SKM-1 treated with dmso at 0.1 percent for 144 hours (cell line): ENCODE results near the gene C20orf141.
"Not testable (repeated sequence)": the region's sequence is repeated elsewhere in the genome, so short reads cannot be mapped to it uniquely, and the experiment has no call there.

Experiments
- DNase-seq: peaks from one replicate; lab custom pipeline; 2025; ENCODE audit not compliant: unreplicated experiment; lab: John Stamatoyannopoulos, UW

Gene C20orf141

DNA sequence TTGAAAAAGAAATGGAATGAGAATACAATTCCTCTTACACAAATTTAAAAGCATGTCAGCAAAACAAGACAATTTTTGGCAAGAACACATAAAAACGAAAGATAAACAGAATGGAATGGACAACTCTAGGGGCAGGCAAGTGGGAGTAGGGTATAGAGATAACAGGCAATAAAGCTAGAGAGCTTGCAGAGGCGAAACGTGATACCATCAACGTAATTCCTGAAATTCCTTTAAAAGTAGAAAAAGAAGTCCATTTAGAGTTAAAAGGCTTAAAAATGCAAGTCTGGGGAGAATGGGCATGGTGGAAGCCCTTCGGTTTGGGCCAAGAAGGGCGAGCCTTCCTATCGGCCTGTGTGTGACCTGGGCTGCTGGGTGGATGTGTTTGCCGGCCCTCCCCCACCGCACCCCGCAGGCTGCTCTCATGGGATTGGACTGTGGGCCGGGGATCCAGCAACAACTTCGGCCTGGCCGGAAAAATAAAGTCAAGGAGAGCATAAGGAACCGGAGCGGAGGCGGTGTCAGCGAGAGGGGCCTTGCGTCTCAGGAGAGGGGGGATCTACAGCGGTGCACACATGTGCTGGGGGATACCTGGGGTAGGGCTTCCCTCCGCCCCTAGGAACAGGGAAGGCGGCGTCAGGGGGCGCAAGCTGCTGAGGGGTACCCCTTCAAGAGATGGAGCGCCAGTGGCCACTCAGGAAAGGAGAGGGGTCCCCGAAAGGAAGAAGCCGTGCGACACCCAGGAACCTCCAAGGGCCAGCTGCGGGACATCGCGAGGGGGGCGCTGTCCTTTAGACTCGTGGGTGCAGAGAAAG is 5.5 kb downstream of the C20orf141 start:
- no peak for DNase-seq

DNA sequence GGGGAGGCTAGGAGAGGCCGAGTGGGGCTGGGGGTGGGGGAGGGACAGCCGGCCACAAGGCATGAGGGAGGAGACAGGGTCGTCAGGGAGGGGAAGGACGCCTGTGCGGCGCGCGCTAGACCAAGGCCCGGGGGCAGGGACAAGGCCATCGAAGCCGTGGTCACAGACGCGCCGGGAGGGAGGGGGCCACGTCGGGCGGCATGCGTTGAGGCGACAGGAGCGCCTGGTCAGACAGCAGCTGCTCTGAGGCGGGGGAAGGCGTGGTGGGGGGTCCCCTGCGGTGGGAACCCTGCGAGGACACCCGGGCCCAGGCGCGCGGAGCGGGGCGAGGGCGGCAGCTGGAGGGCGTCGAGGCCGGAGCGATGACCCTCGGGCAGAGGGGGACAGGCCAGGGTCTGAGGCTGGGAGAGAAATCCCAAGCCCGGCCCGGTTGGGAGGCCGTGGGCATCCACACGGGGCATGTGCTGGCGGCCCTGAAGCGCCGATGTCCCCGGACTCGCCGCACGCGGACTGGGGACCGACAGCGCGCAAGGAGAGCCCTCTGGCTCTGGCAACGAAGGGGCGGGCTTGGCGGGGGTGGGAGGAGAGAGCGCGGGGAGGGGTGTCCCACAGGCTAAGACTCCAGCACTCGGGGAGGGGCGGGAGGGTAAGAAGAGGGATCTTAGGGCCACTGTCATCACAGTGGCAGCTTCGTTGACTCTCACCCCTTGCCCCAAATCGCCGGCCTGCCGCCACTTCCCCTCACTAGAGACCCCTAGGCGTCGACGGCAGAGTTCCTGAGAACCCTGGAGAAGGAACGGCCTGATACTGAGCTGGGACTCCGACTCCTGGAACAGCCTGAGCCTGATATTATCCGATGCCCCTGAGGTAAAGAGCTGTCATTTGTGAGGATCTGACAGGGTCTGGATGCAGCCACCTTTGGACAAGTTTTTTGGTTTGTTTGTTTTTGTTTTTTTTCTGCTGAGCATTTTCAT is 6.4 kb downstream of the C20orf141 start:
- DNase-seq, result no peak

DNA sequence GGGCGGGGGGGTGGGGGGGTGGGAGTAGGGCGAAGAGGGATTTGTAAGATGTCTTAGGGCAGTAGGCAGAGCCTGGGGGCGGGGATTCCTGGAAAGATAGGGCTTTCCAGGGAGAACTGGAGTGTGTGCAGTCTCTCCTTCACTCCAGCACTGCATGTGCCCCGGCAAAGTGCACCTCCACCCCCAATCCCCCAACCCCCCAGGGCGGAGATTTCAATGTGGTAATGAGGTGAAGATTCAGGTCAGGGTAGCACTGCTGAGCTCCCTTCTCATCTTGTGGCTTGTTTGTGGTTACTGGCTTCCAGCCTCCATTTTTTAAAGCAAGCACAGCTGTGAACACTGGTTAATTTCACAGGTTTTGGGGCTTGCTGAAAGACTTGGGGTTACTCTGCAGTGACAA is 7.3 kb downstream of the C20orf141 start:
- no peak for DNase-seq

DNA sequence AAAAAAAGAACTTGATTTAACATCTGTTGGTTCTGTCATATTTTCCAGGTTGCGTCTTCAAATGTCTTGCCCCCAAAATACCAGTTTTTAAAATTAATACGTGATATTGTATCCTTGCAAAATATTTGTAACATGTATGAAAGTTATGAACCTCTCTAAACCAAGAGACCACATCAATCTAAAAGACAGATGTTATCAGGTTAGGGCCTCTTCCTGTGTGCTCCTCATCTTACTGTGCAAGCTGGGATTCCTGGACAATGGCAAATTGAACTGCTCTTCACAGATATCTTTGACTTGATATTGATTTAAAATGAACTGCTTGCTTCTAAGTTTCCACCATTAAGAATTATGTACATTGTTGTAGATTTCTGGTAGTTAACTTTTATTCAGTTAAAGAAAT is 11.0 kb downstream of the C20orf141 start:
- no peak for DNase-seq

DNA sequence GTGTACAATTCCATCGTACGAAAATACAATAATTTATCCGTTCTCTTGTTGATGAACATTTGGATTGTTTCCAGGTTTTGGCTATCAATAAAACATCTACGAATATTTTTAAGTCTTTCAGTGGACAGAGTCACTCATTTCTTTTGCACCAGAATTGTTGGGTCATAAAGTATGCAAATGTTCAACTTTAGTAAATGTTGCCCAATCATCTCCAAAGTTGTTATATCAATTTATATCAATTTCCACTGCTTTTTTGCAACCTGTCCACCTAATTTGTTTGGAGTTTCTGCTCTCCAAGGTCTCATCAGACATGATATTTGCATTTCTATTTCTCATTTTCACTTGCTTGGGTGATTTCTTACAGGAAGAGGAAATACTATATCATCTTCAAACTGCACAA is 11.9 kb downstream of the C20orf141 start:
- no peak for DNase-seq

DNA sequence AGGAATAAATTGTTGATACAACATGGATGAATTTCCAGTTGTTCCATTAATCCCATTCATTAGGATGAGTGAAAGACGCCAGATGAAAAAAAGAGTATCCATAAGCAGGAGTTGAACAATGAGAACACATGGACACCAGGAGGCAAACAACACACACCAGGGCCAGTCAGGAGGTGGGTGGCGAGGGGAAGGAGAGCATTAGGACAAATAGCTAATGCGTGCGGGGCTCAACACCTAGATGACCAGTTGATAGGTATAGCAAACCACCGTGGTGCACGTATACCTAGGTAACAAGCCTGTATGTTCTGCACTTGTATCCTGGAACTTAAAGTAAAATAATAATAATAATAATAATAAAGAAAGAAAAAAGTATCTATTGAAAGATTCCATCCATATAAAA is 14.6 kb downstream of the C20orf141 start:
- DNase-seq, result no peak

DNA sequence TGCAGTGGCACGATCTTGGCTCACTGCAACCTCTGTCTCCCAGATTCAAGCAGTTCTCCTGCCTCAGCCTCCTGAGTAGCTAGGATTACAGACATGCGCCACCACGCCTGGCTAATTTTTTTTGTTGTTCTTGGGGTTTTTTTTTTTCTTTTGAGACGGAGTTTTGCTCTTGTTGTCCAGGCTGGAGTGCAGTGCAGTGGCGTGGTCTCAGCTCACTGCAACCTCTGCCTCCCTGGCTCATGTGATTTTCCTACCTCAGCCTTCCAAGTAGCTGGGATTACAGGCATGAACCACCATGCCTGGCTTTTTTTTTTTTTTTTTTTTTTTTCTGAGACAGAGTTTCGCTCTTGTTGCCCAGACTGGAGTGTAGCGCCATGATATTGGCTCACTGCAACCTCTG is 16.4 kb downstream of the C20orf141 start:
- not testable (repeated sequence) for DNase-seq

DNA sequence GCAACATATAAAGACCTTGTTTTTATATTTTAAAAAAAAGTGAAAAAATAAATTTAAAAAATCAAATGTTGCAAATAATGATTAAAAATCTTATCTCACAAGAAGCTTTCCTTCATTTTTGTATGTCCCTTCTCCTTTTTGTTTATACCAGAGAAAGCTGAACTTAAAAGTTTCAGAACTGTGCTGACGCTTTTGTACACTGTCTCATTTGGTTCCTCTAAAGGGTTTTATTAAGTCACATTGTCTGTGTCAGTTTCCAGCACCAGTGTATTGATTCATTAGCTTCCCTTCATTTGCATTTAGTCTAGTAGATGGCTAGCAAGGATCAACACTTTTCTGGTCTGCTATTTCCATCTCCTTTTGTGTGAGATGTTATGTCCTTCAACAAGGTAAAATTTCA is 19.0 kb downstream of the C20orf141 start:
- DNase-seq, result no peak

DNA sequence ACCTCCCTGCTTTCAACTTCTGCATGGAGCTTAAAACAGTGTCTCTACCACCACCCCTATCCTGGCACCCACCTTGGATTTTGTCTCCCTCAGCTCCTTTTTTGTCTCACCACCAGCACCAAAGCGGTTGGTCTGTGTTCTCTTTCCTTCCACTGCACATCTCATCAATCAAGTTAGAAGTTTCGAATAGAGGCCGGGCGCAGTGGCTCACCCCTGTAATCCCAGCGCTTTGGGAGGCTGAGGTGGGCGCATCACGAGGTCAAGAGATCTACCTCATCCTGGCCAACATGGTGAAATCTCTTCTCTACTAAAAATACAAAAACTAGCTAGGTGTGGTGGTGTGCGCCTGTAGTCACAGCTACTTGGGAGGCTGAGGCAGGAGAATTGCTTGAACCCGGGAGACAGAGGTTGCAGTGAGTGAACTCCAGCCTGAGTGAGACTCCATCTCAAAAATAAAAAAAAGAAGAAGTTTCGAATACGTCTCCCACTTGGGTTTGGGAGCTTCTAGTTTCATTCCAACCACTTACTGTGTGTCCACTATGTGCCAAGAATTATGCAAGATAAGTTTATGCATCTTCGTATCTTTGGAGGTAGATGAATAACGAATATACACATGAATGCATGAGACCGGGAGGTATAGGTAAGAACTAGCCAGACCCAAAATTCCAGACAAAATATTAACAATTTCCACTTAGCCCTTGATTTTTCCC is 19.8 kb downstream of the C20orf141 start:
- no peak for DNase-seq

DNA sequence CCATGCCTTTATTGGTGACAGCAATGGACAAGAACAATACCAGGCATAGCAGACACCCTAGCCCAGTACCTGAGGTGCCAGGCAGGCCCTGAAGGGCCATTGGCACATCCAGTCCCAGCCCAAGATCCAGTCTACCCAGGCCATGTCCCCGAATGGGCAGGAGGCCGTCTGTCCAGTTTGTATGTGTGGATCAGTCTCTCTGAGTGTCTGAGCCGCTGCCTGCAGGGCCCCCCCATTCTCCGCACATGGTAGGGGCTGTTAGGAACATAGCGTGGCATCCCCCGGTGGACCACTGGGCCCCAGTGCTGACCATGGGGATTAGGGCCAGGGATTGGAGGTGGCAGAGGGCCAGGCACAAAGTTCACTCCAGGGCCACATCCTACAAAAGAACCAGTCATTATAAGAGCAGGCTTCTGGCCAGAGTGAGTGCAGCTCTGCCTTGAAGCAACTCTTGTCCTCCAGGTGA is 20.6 kb downstream of the C20orf141 start:
- DNase-seq, result no peak

DNA sequence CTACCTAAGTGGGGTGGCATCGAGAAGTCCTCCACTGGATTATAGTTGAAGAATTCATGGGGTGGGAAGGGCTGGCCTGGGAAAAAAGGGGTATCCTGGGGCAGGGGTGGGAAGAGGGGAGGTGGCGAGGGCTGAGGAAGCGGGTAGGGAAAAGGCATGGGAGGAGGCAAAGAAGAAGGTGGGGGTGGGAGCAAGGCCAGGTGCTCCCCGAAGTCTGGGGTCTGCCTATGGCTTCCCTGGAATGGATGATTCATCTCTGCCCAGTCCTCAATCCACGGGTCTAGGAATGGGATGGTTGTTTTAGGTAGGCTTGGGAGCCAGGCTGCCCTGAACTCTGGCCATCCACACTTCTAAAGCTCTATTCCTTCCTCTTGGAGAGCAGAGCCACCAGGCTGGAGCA is 21.2 kb downstream of the C20orf141 start:
- no peak for DNase-seq

DNA sequence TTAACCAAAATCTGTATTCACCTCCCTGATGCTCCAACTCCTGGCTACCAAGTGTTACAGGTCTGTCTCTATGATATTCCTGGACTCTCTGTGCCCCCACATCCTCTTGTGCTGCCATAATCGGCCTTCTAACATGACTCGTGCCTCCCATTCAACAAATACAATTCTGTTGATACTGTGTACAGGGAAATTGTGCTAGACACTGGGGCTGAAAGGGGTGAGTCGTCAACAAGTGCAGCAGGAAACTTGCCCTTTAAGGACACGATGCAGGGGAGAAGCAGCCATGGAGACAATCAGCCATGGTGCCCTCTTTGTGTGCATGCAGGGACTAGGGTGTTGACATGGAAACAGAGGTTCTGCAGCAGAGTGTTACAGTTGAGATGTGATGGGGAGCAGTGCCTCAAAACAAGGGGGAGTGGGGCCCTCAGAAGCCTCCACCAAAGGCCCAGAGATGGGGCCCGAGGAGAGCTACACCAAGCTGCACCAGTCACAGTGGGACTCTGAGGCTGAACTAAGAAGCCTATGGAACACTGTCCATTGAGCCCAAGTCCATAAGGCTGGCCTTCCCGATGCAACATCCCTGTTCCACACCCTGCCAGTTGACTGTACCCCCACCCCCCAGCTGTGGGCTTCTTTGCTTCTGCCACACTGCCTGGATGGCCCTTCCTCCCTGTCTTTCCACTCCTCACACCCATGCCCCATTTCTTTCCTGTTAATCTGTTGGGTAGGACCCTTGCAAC is 22.6 kb downstream of the C20orf141 start:
- no peak for DNase-seq

DNA sequence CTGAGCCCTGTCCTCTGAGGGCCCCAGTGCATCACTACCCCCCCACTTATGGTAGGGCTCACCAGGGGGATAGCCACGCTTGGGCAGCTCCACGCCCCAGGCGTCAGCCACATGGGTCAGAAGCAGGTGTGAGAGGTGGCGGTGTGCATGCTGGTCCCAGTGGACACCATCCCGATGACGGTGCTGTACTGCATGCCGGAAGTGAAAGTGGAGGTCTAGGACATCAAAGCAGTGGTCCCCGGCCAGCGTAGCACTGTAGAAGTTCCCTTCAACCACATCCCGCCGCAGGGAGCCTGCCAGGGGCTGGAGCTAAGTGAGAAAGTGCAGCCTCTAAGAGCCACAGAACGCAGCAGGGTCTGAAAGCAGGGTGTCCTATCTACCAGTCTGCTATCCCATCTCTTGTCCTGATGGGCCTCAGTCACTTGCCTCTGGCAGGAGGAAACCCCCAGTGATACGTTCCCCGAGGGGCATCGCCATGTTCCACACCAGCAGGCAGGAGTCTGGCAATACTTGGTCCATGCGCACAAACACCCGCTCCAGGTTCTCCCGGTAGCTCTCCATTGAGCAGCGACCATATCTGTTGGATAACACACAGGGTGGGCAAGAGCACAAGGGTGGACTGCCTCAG is 23.5 kb downstream of the C20orf141 start:
- DNase-seq, result no peak

DNA sequence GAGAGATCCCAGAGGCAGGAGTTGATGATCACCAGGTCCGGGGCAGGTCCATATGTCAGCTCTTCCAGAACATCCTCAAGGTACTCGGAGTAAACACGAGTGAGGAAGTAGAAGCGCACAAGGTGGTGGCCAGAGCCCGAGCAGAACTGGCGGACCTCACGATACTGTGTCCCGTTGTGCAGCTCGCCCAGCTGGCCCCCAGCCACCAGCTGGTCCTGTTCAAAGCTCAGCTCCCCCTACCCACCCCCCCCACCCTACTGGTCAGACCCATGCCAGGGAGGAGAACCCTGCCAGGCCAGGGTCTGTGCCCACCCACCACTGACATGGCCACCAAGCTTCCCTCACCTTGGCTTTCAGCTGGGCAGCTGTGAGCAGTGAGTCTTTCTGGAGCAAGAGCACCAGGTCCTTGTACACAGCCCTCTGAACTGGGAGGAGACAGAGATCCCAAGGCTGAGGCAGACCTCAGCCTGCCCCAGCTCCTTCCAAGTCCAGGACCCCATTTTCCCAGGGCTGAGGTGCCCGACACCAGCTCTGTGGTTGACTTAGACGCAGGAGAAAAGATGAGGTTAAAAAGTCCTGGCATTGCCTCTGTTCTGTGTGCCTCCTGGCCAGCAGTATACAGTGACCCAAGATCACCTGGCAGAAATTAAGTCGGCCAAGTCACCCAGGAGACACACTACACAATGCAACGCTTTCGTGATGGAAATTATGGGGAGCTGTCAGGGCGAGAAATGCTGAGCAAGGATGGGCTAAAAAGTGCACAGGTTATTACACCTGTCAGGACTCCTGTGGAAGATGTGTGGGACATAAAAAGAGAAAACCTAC is 24.3 kb downstream of the C20orf141 start:
- DNase-seq, result no peak

DNA sequence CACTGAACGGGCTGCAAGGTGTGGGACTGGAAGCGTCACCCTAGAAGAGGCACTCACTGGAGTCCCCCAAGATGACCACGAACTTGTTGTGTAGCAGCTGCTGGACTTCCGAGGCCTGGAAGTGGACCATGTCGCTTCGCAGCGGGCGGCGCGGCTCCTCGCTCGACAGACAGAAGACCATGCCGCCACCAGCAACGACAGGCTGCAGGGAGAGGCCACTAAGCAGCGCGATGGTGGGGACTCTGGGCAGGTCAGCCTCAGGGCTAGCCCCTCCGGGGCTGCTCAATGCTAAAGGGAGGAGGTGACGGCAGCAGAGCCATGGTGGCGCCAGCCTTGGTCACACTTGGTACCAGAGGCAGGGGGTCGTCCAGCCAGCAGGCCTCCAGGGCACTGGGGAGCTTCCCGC is 24.9 kb downstream of the C20orf141 start:
- no peak for DNase-seq

DNA sequence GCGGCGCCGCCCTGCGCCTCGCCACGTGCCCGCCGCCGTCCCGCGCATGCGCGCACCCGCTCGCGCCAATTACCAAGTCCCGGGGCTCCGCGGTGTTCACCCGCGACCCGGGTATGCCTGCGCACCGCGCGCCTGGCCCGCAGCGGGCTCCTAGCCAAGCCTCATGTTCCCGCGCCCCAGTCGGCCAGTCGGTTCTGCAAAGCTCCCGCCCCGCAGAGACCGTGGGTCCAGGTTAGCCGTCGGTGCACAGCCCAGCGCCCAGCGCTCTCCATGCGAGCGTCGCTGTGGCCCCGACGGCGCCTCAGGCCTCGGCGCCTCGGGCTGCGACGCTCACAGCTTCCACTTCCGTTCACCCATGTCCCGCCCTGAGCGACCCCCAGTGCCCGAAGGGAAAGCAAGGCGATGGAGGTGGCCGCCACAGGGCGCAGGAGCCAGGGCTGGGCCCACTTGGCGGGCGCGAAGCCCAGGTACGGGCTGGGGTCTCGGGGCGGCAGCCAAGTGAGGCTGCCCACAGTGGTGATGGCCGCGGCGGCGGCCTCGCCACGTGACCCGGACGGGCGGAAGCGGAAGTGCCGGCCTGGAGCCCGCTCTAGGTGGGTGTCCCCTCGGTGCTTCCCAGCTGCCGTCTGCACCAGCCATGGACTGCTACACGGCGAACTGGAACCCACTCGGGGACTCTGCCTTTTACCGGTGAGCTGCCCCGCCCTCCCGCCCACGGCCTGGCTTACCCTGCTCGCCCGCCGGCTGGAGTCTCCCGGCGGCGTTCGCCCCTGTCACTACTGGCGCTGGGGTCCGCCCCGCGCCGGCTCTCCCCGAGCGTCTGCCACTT is 25.6 kb downstream of the C20orf141 start, which contains the start of the genes PCED1A and VPS16:
Gene PCED1A, minus strand, starts transcription at position 518 of the 829 bp plus-strand sequence. CDS start 743 bp downstream, outside the sequence.
Gene VPS16, plus strand, starts transcription at position 608 of the 829 bp plus-strand sequence. Its CDS starts 30 bp downstream, at position 638.
- peak; percentile 25 for DNase-seq

DNA sequence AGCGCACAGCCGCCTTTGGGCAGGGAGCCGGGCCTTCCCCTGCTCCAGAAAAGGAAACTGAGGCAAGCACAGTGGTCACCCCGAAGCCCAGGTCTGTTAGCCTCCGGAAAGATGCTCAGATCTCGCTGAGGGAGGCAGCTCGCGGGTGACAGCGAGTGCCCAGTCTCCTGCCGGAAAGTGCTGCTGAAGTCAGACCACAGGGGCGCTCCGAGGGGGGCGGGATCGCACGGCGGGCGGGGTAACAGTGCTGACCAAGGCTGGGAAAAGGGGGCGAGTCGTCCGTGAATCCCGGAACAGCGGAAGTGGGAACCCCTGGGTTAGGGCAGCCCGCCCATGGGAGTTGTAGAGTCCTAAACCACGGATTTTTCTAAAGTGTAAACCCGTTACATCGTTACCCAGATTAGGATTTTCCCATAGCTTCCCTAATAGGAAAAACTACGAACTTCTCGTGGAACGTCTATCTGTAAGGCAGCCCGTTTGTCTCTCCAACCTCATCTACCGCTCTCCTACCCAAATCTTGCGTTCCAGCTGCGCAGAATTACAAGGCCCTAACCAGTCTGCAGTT is 26.3 kb downstream of the C20orf141 start:
- DNase-seq, result no peak

DNA sequence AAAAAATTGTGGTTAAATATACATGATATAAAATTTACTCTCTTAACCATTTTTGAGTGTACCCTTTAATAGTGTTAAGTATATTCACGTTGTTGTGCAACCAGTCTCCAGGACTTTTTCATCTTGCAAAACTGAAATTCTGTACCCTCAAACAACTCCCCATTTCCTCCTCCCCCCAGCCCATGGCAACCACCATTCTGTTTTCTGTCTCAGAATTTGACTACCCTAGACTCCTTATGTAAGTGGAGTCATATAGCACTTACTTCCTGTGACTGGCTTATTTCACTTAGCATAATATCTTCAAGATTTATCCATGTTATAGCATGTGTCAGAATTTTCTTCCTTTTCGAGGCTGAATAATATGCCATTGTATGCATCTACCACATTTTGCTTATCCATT is 30.8 kb downstream of the C20orf141 start:
- no peak for DNase-seq
